ENCODE measurements around the gene CABP7. TPM values are rescaled to one million over a fixed set of nuclear protein-coding genes. Genes with fewer than 3 reads are reported as not detected.

CABP7 gene
- total and polyA plus RNA-seq, 4 donors: 0.08 TPM; not detected in 3

GRCh38 chr22:29750029-29750428 lies 30.2 kb downstream of the CABP7 start (continued):
- TF ChIP-seq REST (IDR thresholded peaks at IDR 0.05): no peak
- TF ChIP-seq EGR1 (IDR thresholded peaks at IDR 0.05; ENCODE audit: low read depth in 2 of 2): no peak

- no peak overlapping the region for H3K4me3 ChIP-seq (ENCODE audit: low read depth in 1 of 3, low read length in 3 of 3)
- no peaks in the 10 kb centered on the region for H3K27me3 ChIP-seq (ENCODE audit: control insufficient read depth in 4 of 4, insufficient read depth in 4 of 4, low read length in 3 of 4)
- no peaks in the 10 kb centered on the region for H3K9me3 ChIP-seq (ENCODE audit: control insufficient read depth in 4 of 4, low read length in 3 of 4)
- WGBS: 82% methylated on average over 11 of the region's 11 CpGs
- no peak overlapping the region for H3K9ac ChIP-seq (ENCODE audit: low read depth in 1 of 2, low read length in 2 of 2)
- H3K36me3 ChIP-seq (ENCODE audit: control insufficient read depth in 4 of 4, insufficient read depth in 3 of 4, low read depth in 1 of 4, low read length in 3 of 4): peaks cover 3 to 25% (median 9%) of the 10 kb centered on the region in 4 donors
- TF ChIP-seq NR2F2 (IDR thresholded peaks at IDR 0.05) (no peak), SP1 (IDR thresholded peaks at IDR 0.05) (no peak), HNF4G (IDR thresholded peaks at IDR 0.05) (no peak), FOXA1 (IDR thresholded peaks at IDR 0.05) (no peak), REST (IDR thresholded peaks at IDR 0.05) (no peak), GABPA (IDR thresholded peaks at IDR 0.05 in 1 of 2, conservative IDR thresholded peaks at IDR 0.05 in 1 of 2) (no peak), YY1 (IDR thresholded peaks at IDR 0.05) (peak; percentile 57), RAD21 (IDR thresholded peaks at IDR 0.05) (peak in 1 of 2 donors; percentile 37), RXRA (IDR thresholded peaks at IDR 0.05) (no peak), ATF3 (IDR thresholded peaks at IDR 0.05) (no peak), JUND (IDR thresholded peaks at IDR 0.05) (no peak), HNF4A (conservative IDR thresholded peaks at IDR 0.05) (peak; percentile 13 to 17), EGR1 (IDR thresholded peaks at IDR 0.05; ENCODE audit: low read depth in 2 of 2) (no peak), MAX (IDR thresholded peaks at IDR 0.05) (no peak), FOXA2 (IDR thresholded peaks at IDR 0.05) (no peak), ZBTB33 (IDR thresholded peaks at IDR 0.05) (no peak), TAF1 (conservative IDR thresholded peaks at IDR 0.05) (no peak), CTCF (IDR thresholded peaks at IDR 0.05; ENCODE audit: low read depth, low read length, missing input control) (no peak)
- no peak for DNase-seq (ENCODE audit: low spot score)
- H3K27ac ChIP-seq (ENCODE audit: low read depth in 1 of 2, low read length in 2 of 2): peak overlapping the region in 1 of 2 donors; percentile 59
- H3K4me1 ChIP-seq (ENCODE audit: control insufficient read depth in 4 of 4, insufficient read depth in 4 of 4, low read length in 3 of 4): peaks cover 0 to 8% (median 2%) of the 10 kb centered on the region in 4 donors
These were observed 31.0 kb downstream of the CABP7 start for GRCh38 chr22:29750559-29751538.
